GM12892 (cell line): ENCODE measurements around the gene TTLL5.

ENCODE experiments used
- POLR2AphosphoS5 ChIP-seq: IDR thresholded peaks from 2 replicates; pipeline ENCODE4 v1.6.1; 2011; ENCODE audit warnings: low read depth, low read length, control low read depth
- TAF1 ChIP-seq: IDR thresholded peaks from 2 replicates; pipeline ENCODE4 v1.6.1; 2011; ENCODE audit warnings: low read depth, mild to moderate bottlenecking, control low read depth, low read length, borderline replicate concordance

DNA sequence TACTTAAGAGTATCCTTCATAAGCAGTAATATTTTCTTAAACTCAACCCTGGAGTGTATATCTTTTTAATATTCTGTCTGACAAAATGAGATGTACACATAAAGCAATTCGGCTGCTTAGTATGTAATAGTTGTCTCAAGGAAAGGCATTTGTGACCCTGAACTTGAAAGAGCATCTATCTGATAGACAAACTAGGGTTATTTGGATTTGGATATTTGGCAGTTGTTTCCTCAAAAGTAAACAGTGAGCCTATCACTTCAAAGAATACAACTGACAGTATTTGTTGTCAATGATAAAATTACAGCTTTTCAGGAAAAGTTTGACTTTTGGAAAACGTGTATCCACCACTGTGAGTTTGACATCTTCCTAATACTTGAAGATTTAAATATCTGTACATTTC lies 197.3 kb downstream of the TTLL5 start:
- TF ChIP-seq POLR2AphosphoS5 (no peak), TAF1 (no peak)
